Measurements from ENCODE around the gene RNASEL.
"Not testable (repeated sequence)": the region's sequence is repeated elsewhere in the genome, so short reads cannot be mapped to it uniquely, and the experiment has no call there.

RNASEL gene

DNA sequence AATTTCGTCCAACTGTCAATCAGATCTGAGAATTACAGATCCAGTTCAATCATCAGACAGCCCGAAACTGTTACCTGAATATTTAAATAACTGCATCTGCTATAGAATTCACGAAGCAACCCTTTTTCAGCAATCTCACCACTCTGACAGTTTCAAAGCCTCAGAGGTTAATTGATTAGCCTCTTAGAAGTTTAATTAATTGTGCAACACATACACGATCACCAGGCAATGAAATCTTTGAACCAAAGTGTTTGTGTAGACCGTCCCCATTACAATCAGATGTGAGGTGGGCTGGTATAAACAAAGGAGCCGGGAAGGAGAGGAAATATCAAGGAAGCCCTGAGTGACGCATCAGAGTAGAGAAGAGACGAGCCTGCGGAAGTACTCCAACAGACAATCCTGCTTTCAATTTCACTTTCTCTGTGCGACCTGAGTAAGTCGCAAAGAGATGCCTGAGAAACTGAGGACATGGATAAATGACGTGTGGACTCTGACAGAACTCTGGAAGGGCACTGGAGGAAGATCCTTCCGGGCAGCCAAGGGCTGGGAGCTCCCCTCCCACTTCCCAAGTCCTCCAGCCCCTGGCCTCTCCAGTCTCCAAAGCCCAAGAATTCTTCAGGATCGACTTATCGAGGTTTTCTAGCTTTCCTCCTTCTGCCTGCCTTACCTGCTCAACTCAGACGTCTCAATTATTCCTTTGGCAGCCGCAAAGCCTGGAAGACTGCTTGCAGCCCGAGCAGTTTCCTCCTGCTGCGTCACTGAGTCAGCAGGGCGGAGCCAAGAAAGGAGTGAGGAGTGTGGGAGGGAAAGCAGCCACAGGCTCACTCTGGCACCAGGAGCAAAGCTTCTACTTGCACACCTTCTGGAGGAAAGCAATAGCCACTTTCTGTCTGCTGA lies at the start of gene RNASEL:
Gene RNASEL (minus strand): TSS at position 757 of the 897 bp plus-strand sequence. CDS start 2,450 bp downstream, outside the sequence.
- DNase-seq = peak; percentile 68

- no peak for DNase-seq
These were observed 48.7 kb upstream of the RNASEL start for GRCh38 chr1:182637769-182638168.

DNA sequence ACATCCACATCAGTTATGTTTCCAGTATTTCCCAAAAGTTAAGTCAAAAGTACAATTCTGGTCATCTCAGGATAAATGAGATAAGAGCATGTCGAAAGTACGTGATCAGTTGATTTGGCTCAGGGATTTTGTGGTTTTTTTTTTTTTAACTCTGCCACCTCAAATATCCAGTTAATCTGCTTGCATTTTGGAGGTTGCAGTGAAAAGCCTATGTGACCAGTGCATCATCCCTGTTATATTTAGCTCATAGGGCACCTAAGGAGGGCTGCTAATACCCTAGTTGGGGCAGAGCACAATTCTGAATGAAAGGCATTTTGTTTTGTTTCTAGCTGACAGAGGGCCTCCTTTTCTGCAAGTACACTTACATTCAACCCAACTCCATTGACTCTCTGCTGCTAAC lies 46.8 kb upstream of the RNASEL start:
- DNase-seq = no peak

- no peak for DNase-seq
These were observed 45.4 kb upstream of the RNASEL start for GRCh38 chr1:182634306-182635072.

- peak; percentile 51 for DNase-seq
These were observed 44.7 kb upstream of the RNASEL start for GRCh38 chr1:182633657-182634281.

- DNase-seq = no peak
These were observed 44.0 kb upstream of the RNASEL start for GRCh38 chr1:182633031-182633430.

DNA sequence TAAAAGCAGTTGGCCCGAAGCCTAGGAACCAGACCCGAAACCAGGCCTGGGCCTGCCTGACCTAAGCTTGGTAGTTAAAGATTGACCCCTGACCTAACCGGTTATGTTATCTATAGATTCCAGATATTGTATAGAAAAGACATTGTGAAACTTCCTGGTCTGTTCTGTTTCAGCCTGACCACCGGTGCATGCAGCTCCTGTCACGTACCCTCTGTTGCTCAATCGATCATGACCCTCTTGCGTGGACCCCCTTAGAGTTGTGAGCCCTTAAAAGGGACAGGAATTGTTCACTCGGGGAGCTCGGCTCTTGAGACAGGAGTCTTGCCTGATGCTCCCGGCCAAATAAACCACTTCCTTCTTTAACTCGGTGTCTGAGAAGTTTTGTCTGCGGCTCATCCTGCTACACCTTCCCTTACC lies 43.4 kb upstream of the RNASEL start:
- DNase-seq = not testable (repeated sequence)

DNA sequence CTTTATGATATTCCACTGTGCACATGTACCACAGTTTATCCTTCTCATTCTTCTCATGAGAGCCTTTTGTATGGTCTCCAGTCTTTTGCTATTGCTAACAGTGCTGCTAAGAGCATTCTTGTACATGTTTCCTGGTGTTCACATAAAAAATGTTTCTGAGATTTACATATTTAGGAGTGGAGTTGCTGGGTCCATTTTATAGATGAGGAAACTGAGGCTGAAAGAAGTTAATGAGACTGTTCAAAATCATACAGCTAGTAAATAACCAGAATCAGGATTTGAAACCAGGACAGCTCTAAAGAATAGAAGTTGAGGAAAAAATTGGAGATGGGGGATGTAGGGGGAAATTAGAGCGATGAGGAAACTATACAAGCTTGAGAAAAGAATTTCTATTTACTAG lies 42.9 kb upstream of the RNASEL start:
- no peak for DNase-seq

- no peak for DNase-seq
These were observed 42.1 kb upstream of the RNASEL start for GRCh38 chr1:182631053-182631677.

DNA sequence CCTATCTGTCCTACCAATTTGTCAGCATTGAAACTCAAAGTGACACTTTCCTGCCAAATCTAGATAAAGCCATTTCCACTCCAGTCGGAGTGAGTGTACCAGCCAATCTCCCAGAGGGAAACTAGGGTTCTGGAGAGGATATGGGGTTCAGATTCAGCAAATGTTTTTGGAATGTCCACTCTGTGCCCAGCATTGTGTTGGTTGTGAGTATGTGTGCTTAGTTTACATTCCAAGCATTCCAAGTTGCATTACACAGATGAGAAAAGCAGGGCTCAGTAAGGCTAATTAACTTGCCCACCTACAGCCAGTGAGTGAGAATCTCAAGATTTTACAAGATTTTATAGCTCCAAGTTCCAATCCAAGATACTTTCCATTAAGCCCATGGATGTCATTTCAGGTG lies 41.5 kb upstream of the RNASEL start:
- no peak for DNase-seq

- DNase-seq = no peak
These were observed 40.5 kb upstream of the RNASEL start for GRCh38 chr1:182629499-182630096.

GRCh38 chr1:182629080-182629479 lies 40.0 kb upstream of the RNASEL start:
- no peak for DNase-seq

DNA sequence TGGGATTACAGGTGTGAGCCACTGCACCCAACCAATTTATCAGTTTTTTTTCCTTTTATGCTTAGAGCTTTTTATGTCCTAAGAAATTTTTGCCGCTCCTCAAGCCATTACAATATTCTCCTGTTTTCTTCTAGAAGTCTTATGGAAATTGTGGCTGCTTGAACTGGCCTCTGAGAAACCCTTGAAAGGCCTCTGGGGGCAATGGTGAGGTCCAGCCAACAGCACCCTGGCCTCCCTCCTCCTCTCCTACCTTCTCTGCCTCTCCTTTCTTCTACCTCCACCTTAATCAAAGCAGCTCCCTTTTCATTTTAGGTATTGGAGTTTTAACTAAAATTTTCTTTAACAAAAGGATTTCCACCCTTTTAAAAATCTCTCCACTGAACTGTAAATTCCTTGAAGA lies 39.6 kb upstream of the RNASEL start:
- DNase-seq = no peak

GRCh38 chr1:182627622-182628021 lies 38.6 kb upstream of the RNASEL start:
- DNase-seq = no peak

DNA sequence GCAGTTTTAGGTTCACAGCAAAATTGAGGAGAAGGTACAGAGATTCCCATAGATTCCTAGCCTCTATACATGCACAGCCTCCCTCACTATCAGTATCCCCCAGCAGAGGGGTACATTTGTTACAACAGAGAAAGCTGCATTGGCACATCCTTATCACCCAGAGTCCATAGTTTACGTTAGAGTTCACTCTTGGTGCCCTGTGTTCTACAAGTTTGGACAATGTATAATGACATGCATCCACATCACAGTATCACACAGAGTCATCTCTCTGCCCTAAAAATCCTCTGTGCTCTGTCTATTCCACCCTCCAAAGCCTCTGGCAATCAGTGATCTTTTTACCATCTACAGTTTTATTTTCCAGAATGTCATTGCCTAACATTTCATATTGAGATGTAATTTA lies 37.5 kb upstream of the RNASEL start:
- no peak for DNase-seq

DNA sequence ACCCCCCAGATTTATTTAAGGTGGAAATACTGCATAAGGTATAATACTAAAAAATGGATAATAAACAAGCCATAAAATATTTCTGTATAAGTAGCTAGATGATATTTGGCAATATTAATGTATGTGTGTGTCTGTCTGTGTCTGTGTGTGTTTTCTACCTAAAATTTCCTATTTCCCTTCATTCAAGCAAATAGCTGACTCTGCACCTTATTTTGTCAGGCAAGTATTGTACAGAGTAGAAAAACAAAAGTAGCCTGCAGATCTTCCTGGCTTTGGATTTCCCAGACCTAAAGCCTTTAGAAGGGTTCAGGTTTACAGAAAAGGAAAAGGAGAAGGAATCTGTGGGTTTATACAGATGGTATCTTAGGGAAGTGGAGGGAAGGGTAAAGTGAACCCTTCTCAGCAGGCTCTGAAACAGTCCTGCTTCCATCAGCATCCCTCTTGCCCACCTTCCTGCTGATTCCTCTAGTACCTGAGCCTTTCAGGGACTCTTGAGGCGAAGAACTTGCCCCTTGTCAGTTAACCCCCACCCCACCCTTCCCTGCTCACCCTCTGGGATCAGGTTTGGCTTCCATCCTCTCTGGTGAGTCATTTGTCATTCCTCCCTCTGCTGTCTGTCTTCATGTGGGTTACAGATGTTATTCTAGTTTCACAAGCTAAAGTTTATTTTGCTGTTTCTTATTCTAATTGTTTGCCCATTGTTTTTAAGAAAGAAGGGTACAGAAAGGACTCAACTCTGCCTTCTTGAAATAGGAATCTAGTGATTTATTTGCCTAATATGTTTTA lies 36.9 kb upstream of the RNASEL start:
- DNase-seq = no peak

GRCh38 chr1:182625024-182625423 lies 36.0 kb upstream of the RNASEL start:
- DNase-seq = no peak

DNA sequence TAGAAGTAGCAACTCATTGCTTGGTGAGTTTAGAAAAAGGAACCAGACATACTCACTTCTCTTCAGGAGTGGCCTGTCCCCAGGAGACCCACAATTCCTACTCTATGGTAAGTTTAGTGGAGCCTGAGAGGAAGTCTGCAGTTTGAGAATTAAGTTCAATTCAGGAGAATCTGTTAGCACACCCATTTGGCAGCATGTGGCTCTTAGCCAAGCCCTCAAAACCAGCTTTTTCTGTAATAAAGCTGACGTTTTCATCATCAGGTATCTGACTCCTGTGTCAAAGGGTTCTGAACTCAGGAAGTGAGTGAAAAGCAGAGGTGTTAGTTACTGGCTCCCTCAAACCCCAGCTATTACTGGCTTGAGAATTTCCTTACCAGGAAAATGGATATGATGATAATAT lies 35.5 kb upstream of the RNASEL start:
- peak; percentile 83 for DNase-seq

DNA sequence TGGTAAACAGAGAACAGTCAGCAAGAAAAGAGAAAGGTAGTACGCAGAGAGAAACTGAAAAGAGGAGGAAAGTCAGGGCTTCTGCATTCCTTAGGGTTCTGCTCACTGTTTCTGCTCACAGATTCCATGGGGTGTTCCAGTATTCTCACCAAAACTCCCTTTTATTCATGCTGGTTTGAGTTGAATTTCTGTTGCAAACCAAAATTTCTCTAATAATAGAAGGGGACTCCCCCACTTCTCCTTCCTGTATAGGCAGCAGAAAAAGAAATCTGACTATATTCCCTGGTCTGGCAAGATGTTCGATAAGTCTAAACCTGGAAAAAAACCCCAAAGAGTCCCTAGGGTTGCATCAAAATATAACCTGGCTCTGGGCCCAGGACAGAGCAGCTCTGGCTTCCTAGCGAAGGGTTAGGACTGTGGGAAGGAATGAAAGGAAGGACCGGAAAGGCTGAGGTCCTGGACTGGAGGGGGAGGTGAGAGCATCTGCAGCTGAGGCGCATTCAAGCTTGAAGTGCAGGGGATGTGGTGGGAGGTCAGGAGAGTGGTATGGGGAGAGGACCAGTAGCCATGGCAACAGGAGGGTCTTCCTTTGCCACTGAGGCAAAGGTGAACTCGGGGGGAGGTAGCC lies 34.0 kb upstream of the RNASEL start:
- no peak for DNase-seq

DNA sequence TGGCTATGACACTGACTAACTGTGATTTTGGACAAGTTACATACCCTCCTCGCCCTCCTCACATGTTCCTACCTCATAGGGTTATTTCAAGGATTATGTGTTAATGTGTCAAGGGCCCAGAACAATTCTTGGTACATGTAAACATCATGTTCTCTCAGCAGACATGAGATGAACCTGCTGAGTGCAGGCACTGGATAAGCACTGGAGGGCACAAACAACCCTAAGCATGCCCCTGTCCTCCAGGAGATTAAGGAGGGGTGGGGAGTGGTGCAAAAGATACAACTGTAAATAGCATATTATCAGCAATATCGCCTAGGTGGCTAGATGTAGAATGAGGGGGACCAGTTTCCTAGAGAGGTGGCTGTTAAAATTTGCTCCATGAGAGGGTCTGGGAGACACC lies 32.9 kb upstream of the RNASEL start:
- no peak for DNase-seq

- no peak for DNase-seq
These were observed 32.0 kb upstream of the RNASEL start for GRCh38 chr1:182620924-182621585.
